ENCODE results near the gene MKNK2.

DNA sequence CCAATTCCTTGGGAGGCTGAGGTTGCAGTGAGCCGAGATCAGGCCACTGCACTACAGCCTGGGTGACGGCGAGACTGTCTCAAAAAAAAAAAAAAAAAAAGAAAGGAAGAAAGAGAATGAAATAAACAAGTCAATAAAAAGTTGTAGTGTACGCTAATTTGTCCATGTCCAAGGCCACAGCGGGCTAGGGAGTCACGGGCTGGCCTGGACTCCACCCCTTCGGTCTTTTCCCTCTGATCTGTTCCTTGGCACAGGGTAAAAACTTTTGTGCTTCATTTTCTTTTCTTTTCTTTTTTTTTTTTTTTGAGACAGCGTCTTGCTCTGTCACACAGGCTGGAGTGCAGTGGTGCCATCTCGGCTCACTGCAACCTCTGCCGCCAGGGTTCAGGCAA is 19.4 kb upstream of the MKNK2 start:
- TF ChIP-seq, protein P1, sequence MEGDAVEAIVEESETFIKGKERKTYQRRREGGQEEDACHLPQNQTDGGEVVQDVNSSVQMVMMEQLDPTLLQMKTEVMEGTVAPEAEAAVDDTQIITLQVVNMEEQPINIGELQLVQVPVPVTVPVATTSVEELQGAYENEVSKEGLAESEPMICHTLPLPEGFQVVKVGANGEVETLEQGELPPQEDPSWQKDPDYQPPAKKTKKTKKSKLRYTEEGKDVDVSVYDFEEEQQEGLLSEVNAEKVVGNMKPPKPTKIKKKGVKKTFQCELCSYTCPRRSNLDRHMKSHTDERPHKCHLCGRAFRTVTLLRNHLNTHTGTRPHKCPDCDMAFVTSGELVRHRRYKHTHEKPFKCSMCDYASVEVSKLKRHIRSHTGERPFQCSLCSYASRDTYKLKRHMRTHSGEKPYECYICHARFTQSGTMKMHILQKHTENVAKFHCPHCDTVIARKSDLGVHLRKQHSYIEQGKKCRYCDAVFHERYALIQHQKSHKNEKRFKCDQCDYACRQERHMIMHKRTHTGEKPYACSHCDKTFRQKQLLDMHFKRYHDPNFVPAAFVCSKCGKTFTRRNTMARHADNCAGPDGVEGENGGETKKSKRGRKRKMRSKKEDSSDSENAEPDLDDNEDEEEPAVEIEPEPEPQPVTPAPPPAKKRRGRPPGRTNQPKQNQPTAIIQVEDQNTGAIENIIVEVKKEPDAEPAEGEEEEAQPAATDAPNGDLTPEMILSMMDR (conservative IDR thresholded peaks at IDR 0.05 in 1 of 2, IDR thresholded peaks at IDR 0.05 in 1 of 2; ENCODE audit: extremely low read depth in 1 of 2, insufficient read depth in 1 of 2, low read depth in 1 of 2, low read length in 2 of 2), result no peak
- TF ChIP-seq EZH2 (IDR thresholded peaks at IDR 0.05; ENCODE audit: borderline replicate concordance, low read length), result no peak

Measured in mammary epithelial cell (primary cell).